Mesendoderm (in vitro differentiated cells): Measurements from ENCODE around the gene TFPI.

ENCODE experiments used
- DNase-seq: peaks from one replicate; pipeline ENCODE4 v3.0.0; 2013
- H2AK5ac ChIP-seq: 2 replicates; pipeline ENCODE4 v1.6.1; 2013; ENCODE audit warnings: low read length, inconsistent platforms
- H2BK120ac ChIP-seq: 2 replicates; pipeline ENCODE4 v1.6.1; 2013; ENCODE audit warnings: low read depth, mild to moderate bottlenecking, low read length, moderate library complexity, mixed read lengths
- H2BK15ac ChIP-seq: replicated peaks from 2 replicates; pipeline ENCODE4 v1.6.1; 2013; ENCODE audit warnings: low read depth, mild to moderate bottlenecking, moderate library complexity
- H2BK5ac ChIP-seq: 2 replicates; pipeline ENCODE4 v1.6.1; 2013; ENCODE audit warnings: low read length, inconsistent platforms
- H3K18ac ChIP-seq: 2 replicates; pipeline ENCODE4 v1.6.1; 2013; ENCODE audit warnings: mild to moderate bottlenecking, low read length, mixed read lengths
- H3K23ac ChIP-seq: one replicate; pipeline ENCODE4 v1.6.1; 2013; ENCODE audit warnings: low read length
- H3K27ac ChIP-seq: 2 replicates; pipeline ENCODE4 v1.5.1; 2013; ENCODE audit warnings: low read depth, mild to moderate bottlenecking, inconsistent platforms, low read length, moderate library complexity
- H3K27me3 ChIP-seq: 2 replicates; pipeline ENCODE4 v1.6.1; 2013; ENCODE audit warnings: low read length, control low read depth, mild to moderate bottlenecking, inconsistent platforms; ENCODE audit not compliant: insufficient read depth, poor library complexity
- H3K36me3 ChIP-seq: 2 replicates; pipeline ENCODE4 v1.6.1; 2013; ENCODE audit warnings: low read length, inconsistent platforms; ENCODE audit not compliant: control insufficient read depth, insufficient read depth
- H3K4ac ChIP-seq: one replicate; pipeline ENCODE4 v1.6.1; 2013; ENCODE audit warnings: low read depth, mild to moderate bottlenecking, low read length, moderate library complexity
- H3K4me1 ChIP-seq: 2 replicates; pipeline ENCODE4 v1.6.1; 2013; ENCODE audit warnings: low read depth, low read length, inconsistent platforms; ENCODE audit not compliant: control insufficient read depth
- H3K4me2 ChIP-seq: 2 replicates; pipeline ENCODE4 v1.6.1; 2013; ENCODE audit warnings: low read length
- H3K4me3 ChIP-seq: 2 replicates; pipeline ENCODE4 v1.5.1; 2013; ENCODE audit warnings: mild to moderate bottlenecking, low read length
- H3K56ac ChIP-seq: one replicate; pipeline ENCODE4 v1.6.1; 2013; ENCODE audit warnings: low read length
- H3K79me1 ChIP-seq: 2 replicates; pipeline ENCODE4 v1.6.1; 2013; ENCODE audit warnings: low read length, inconsistent platforms
- H3K79me2 ChIP-seq: 2 replicates; pipeline ENCODE4 v1.6.1; 2013; ENCODE audit warnings: mild to moderate bottlenecking, low read length; ENCODE audit not compliant: control insufficient read depth, insufficient read depth
- H3K9ac ChIP-seq: 2 replicates; pipeline ENCODE4 v1.6.1; 2013; ENCODE audit warnings: low read length, inconsistent platforms
- H4K5ac ChIP-seq: one replicate; pipeline ENCODE4 v1.6.1; 2013; ENCODE audit warnings: low read length
- H4K8ac ChIP-seq: one replicate; pipeline ENCODE4 v1.6.1; 2013; ENCODE audit warnings: low read depth, mild to moderate bottlenecking, control low read depth, low read length, moderate library complexity
- WGBS: extraction: QIAGEN DNeasy Blood & Tissue Kit; methylation state at CpG from one replicate; pipeline ENCODE4 v1.1.7; 2013; ENCODE audit warnings: low lambda C conversion rate, missing lambda C conversion rate; ENCODE audit not compliant: insufficient coverage; ENCODE audit errors: extremely low coverage; 5-methylcytosine and 5-hydroxymethylcytosine counted together

Gene TFPI

DNA sequence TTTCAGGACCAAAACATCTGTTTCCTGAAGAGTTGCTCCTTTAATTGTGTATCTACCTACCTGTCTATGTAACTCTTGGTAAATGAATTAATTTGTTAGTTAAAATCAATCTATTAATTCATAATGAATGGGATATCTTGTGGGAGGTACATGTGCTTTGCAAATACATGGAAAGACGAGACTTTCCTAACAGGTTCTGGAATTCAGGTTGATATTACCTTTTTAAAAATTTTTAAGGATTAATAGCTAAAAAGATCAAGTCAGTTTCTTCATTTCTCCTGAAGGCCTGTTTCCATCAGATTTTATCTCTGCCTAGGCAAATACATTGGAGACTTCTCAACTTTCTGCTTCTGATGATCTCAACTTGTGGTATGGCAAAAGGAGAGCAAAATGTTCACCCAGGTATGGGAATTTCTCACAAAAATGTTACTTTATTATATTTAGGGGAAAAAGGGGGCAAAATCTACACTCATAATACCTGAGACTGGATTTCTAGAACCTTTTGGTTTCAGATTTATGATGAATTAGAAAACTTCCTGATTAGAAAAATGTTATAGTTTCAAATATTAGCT is 7.4 kb downstream of the TFPI start:
- Histone ChIP-seq H2BK120ac (no peak overlapping the region), H3K27ac (no peak overlapping the region), H2AK5ac (no peak overlapping the region)

DNA sequence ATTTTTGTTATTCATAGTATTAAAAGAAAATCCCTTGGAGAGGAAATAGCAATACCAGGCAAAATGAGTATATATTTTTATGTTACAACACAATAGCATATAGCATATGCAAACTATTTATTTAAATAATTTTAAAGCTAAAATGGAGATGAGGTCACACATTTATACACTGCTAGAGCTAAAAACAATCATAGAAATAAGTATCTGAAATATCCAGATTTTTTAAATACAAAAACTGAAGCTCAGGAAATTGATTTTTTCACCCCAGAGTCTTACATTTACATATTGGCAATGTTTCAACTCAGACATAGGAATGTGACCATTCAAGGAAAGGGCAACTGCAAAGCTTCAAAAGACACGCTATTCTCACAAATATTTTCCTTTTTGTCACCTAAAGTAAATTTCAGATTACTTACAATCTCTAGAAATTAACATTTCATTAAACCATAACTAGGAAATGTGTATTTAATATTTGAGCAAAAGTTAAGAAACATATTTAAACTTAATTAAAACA is 8.9 kb downstream of the TFPI start:
- Histone ChIP-seq H3K18ac (no peak overlapping the region), H2AK5ac (no peak overlapping the region), H4K8ac (no peak overlapping the region), H3K56ac (no peak overlapping the region), H2BK120ac (no peak overlapping the region), H3K4me2 (no peak overlapping the region), H3K4me1 (no peaks in the 10 kb centered on the region), H3K79me2 (no peaks in the 10 kb centered on the region), H2BK5ac (no peak overlapping the region), H4K5ac (no peak overlapping the region), H3K4me3 (no peak overlapping the region), H3K9ac (no peak overlapping the region), H3K27me3 (no peaks in the 10 kb centered on the region), H3K4ac (no peak overlapping the region), H3K27ac (no peak overlapping the region), H3K23ac (no peak overlapping the region), H3K36me3 (no peaks in the 10 kb centered on the region), H2BK15ac (no peak overlapping the region), H3K79me1 (no peaks in the 10 kb centered on the region)
- WGBS: no CpG with 5 or more reads among the region's 1 CpG
- DNase-seq: no peak

More for the DNA sequence above, 7.4 kb downstream of the TFPI start:
- Histone ChIP-seq H3K9ac (no peak overlapping the region), H3K79me1 (no peaks in the 10 kb centered on the region), H3K4ac (no peak overlapping the region), H3K36me3 (no peaks in the 10 kb centered on the region), H3K79me2 (no peaks in the 10 kb centered on the region), H3K18ac (no peak overlapping the region), H3K4me2 (no peak overlapping the region), H2BK5ac (no peak overlapping the region), H3K56ac (no peak overlapping the region), H3K4me3 (no peak overlapping the region), H2BK15ac (no peak overlapping the region), H4K8ac (no peak overlapping the region), H4K5ac (no peak overlapping the region), H3K27me3 (no peaks in the 10 kb centered on the region), H3K23ac (no peak overlapping the region), H3K4me1 (no peaks in the 10 kb centered on the region)
- no peak for DNase-seq
- WGBS: no CpG with 5 or more reads among the region's 1 CpG

DNA sequence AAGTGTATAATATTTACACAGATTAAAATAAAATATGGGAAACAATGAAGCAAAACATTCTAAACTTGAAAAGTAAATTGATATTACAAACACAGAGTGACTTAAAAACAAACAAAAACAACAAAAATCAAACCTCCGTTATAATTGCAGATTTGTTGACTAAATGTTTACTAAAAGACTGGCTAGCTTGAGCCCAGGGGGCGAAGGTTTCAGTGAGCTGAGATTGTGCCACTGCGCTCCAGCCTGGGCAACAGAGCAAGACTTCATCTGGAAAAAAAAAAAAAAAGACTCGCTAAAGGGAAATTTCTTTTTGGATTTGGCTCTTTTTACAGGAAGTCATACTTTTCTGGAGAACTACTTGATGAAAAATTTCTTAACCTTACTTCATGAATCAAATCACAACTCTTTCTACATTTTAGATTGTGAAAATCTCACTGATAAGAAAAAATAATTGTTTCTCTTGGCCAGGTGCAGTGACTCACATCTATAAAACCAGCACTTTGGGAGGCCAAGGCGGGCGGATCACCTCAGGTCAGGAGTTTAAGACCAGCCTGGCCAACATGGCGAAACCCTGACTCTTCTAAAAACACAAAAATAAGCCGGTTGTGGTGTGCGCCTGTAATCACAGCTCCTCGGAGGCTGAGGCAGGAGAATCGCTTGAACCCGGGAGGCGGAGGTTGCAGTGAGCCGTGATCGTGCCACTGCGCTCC is 9.7 kb downstream of the TFPI start:
- Histone ChIP-seq H3K36me3 (no peaks in the 10 kb centered on the region), H3K79me2 (no peaks in the 10 kb centered on the region), H3K23ac (no peak overlapping the region), H4K5ac (no peak overlapping the region), H4K8ac (no peak overlapping the region), H2BK5ac (no peak overlapping the region), H2AK5ac (no peak overlapping the region), H3K4me3 (no peak overlapping the region), H3K27me3 (no peaks in the 10 kb centered on the region), H3K4ac (peak overlapping the region; percentile 87), H3K79me1 (no peaks in the 10 kb centered on the region), H2BK15ac (no peak overlapping the region), H3K4me2 (no peak overlapping the region), H3K4me1 (no peaks in the 10 kb centered on the region), H3K18ac (peak overlapping the region; percentile 60), H3K56ac (no peak overlapping the region), H3K9ac (no peak overlapping the region), H2BK120ac (peak overlapping the region; percentile 82), H3K27ac (no peak overlapping the region)
- no CpG with 5 or more reads among the region's 16 CpGs for WGBS
- DNase-seq: no peak

DNA sequence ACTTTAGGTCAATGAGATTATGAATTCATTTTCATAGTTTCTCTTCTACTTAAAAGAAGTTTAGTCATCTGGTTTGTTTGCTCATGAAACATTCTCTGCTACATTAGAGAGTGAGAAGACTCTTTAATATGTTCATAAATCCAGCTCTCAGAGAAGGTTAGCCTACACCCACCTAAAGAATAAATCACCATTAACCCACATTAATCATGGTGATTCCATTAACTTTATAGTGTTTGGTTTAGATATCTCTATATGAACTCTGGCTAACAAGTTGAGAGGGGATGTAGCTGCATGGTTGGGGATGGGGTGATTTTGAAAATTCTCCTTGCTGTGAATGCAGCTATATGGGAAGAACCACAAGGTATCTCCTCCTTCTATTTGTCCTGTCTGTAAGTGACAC is 10.7 kb downstream of the TFPI start:
- no peak overlapping the region for H2AK5ac ChIP-seq
- H3K9ac ChIP-seq: no peak overlapping the region
- no peak overlapping the region for H3K56ac ChIP-seq
- H3K79me1 ChIP-seq: no peaks in the 10 kb centered on the region
- no peak overlapping the region for H3K4me3 ChIP-seq
- no peak for DNase-seq
- H3K4ac ChIP-seq: no peak overlapping the region
- H3K4me2 ChIP-seq: no peak overlapping the region
- no peaks in the 10 kb centered on the region for H3K4me1 ChIP-seq
- no peak overlapping the region for H2BK5ac ChIP-seq
- no peaks in the 10 kb centered on the region for H3K27me3 ChIP-seq
- H4K5ac ChIP-seq: no peak overlapping the region
- H3K79me2 ChIP-seq: no peaks in the 10 kb centered on the region
- H3K27ac ChIP-seq: no peak overlapping the region
- no peak overlapping the region for H3K23ac ChIP-seq
- no peak overlapping the region for H2BK120ac ChIP-seq
- H3K36me3 ChIP-seq: no peaks in the 10 kb centered on the region
- no peak overlapping the region for H3K18ac ChIP-seq
- H4K8ac ChIP-seq: no peak overlapping the region
- H2BK15ac ChIP-seq: peak overlapping the region; percentile 19

DNA sequence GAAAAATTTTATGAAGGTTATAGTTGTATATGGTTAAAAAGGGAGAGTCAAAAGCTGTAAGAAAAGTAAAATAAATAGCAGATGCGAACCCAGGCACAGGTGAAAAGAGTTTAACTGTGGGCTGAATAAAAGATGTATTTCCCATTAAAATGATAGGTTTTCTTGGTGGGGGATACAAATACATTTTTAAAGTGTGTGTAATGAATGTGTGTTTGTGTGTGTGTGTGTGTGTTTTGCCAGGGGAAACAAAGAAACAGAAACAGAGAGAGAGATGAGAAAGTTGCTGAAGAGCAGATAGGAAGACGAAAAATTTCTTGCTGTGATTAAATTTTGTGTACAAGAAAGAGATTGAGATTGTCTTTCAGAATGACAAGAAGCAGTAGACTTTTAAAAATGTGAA is 12.1 kb downstream of the TFPI start:
- Histone ChIP-seq H3K4me3 (no peak overlapping the region), H3K23ac (no peak overlapping the region), H4K8ac (no peak overlapping the region), H3K4me1 (no peaks in the 10 kb centered on the region), H4K5ac (no peak overlapping the region), H3K9ac (no peak overlapping the region), H3K36me3 (no peaks in the 10 kb centered on the region), H3K18ac (no peak overlapping the region), H2BK15ac (no peak overlapping the region), H3K79me1 (no peaks in the 10 kb centered on the region), H3K4me2 (no peak overlapping the region), H2AK5ac (no peak overlapping the region), H3K79me2 (no peaks in the 10 kb centered on the region), H3K27me3 (no peaks in the 10 kb centered on the region), H3K27ac (no peak overlapping the region), H2BK5ac (no peak overlapping the region), H3K4ac (no peak overlapping the region), H3K56ac (no peak overlapping the region), H2BK120ac (no peak overlapping the region)
- WGBS: no CpG with 5 or more reads among the region's 2 CpGs
- no peak for DNase-seq
